Glomerular visceral epithelial cell (primary cell): ENCODE measurements around the gene PRSS53.
A peak's percentile ranks its signal among the peaks of the same experiment; 100 is the strongest.

Experiments
- DNase-seq: peaks from one replicate; pipeline ENCODE4 v3.0.0-alpha.2; 2016; ENCODE audit errors: extremely low spot score

The PRSS53 gene

DNA sequence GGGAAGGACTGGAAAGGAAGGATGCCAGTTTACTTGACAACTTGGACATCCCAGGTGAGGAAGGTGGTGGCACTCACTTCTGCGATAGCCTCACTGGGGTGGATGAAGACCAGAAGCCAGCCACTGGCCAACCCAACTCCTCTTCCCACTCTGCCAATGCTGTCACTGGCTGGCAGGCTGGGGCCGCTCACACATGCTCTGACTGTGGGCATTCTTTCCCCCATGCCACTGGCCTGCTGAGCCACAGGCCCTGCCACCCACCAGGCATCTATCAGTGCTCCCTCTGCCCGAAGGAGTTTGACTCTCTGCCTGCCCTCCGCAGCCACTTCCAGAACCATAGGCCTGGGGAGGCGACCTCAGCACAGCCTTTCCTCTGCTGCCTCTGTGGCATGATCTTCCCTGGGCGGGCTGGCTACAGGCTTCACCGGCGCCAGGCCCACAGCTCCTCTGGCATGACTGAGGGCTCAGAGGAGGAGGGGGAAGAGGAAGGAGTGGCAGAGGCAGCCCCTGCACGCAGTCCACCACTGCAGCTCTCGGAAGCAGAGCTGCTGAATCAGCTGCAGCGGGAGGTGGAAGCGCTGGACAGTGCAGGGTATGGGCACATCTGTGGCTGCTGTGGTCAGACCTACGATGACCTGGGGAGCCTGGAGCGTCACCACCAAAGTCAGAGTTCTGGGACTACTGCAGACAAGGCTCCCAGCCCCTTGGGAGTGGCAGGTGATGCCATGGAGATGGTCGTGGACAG lies 10.0 kb downstream of the PRSS53 start:
- DNase-seq = no peak

- no peak for DNase-seq
Observed at GRCh38 chr16:31077592-31078396, 10.9 kb downstream of the PRSS53 start.

DNA sequence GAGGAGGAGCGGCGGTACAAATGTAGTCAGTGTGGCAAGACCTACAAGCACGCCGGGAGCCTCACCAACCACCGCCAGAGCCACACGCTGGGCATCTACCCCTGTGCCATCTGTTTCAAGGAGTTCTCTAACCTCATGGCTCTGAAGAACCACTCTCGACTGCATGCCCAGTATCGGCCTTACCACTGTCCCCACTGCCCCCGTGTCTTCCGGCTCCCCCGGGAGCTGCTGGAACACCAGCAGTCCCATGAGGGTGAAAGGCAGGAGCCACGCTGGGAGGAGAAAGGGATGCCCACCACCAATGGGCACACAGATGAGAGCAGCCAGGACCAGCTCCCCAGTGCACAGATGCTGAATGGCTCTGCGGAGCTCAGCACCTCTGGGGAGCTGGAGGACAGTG lies 11.7 kb downstream of the PRSS53 start:
- no peak for DNase-seq

DNA sequence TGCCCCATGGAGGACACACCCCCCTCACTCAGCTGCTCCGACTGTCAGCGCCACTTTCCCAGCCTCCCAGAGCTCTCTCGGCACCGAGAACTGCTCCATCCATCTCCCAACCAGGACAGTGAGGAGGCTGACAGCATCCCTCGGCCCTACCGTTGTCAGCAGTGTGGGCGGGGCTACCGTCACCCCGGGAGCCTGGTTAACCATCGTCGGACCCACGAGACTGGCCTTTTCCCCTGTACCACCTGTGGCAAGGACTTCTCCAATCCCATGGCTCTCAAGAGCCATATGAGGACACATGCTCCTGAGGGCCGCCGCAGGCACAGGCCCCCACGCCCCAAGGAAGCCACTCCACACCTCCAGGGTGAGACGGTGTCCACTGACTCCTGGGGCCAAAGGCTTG lies 12.4 kb downstream of the PRSS53 start:
- DNase-seq = no peak

DNA sequence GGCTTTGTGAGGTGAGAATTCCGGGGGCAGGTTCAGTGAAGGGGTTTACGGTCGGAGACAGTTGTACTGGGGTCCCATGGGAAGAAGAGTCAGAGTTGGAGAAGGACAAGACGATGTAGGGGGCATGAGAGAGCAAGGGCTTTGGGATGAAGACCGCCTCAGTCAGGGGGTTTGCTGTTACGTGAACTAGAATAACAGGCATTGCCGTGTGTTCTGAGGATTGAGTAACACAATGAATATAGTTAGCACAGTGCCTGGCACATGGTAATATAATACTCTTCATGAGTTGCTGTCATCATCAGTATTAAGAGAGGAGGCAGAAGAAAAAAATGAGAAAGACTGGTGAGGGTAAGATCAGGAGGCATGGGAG lies 13.9 kb downstream of the PRSS53 start:
- DNase-seq = no peak

GRCh38 chr16:31073970-31074813 lies 14.6 kb downstream of the PRSS53 start, which contains the start of the genes ZNF646 and ZNF668:
ZNF646 (plus strand) TSS chr16:31074422; CDS start chr16:31076325, 1,903 bp downstream.
ZNF668 (minus strand) TSS chr16:31074240; CDS start chr16:31064459, 9,781 bp downstream.
- peak; percentile 98 for DNase-seq

- DNase-seq = peak; percentile 83
Observed at GRCh38 chr16:31073142-31073969, 15.4 kb downstream of the PRSS53 start.

- no peak for DNase-seq
Observed at GRCh38 chr16:31072540-31073141, 16.1 kb downstream of the PRSS53 start.

- no peak for DNase-seq
Observed at GRCh38 chr16:31071861-31072260, 16.9 kb downstream of the PRSS53 start.

DNA sequence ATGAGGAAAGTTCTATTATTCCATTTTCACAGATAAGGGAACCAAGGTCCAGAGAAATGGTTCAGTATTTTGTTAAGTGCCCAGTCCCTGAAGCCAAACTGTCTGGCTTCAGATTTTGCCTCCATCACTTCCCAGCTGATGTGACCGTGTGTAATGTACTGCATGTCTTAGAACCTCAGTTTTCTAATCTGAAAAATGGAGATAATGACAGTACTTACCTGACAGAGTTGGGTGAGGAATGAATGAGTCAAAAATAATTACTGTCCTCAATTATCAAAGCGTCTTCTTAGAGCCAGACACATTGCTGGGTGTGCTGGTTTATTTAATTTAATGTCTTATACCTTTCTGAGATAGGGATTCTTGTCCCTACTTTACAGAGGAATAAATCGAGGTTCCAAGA lies 21.4 kb downstream of the PRSS53 start:
- DNase-seq = no peak

- peak; percentile 65 for DNase-seq
Observed at GRCh38 chr16:31064882-31065461, 23.8 kb downstream of the PRSS53 start.

DNA sequence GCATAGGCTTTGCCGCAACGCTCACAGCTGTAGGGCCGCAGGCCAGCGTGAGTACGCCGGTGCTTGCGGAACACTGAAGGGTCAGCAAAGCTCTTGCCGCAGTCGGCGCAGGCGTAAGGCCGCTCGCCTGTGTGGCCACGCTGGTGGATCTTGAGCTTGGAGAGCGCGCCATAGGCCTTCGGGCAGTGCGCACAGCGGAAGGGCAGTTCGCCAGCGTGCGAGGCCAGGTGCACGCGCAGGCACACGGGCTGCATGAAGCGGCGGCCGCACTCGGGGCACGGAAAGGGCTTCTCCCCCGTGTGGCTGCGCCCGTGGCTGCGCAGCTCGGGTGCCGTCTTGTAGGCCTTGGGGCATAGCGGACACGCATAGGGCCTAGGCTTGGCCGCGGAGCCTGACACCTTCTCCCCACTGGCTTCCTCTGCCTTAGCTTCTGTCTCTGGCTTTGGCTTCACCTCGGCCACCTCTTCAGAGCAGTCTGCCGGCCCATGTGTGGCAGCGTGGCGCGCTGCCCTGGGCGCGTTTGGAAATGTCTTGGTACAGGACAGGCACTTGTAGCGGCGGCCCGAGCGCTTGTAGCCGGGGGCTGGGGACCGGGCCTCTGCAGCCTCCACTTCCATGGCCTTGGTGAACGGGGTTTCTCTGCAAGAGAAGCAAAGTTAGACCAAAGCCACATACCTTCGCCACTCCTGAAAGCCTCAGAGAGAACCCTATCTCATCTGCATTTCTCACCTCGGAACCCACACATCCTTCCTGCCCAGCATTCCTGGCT lies 24.7 kb downstream of the PRSS53 start:
- DNase-seq = no peak

GRCh38 chr16:31063495-31063842 lies 25.3 kb downstream of the PRSS53 start:
- no peak for DNase-seq

DNA sequence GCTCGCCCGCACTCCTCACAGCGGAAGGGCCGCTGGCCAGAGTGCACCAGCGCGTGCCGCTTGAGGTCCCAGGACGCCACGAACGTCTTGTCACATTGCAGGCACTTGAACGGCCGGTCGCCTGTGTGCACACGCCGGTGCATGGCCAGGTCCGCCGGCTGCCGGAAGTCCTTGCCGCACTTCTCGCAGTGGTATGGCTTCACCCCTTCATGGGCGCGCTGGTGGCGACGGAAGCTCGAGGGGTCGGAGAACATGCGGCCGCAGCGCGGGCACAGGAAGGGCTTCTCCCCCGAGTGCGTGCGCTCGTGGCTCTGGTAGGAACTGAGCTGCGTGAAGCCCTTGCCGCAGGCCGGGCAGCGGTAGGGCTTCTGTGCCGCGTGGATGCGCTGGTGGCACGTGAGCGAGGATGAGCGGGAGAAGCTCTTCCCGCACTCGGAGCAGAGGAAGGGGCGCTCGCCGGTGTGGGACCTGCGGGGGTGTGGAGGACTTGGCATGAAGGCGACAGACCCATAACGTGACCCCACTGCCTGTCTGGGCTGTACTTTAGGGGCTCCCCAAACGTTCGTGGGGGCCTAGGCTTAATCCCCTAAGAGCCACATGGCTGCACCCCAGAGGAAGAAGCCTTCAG lies 26.8 kb downstream of the PRSS53 start:
- DNase-seq = no peak

DNA sequence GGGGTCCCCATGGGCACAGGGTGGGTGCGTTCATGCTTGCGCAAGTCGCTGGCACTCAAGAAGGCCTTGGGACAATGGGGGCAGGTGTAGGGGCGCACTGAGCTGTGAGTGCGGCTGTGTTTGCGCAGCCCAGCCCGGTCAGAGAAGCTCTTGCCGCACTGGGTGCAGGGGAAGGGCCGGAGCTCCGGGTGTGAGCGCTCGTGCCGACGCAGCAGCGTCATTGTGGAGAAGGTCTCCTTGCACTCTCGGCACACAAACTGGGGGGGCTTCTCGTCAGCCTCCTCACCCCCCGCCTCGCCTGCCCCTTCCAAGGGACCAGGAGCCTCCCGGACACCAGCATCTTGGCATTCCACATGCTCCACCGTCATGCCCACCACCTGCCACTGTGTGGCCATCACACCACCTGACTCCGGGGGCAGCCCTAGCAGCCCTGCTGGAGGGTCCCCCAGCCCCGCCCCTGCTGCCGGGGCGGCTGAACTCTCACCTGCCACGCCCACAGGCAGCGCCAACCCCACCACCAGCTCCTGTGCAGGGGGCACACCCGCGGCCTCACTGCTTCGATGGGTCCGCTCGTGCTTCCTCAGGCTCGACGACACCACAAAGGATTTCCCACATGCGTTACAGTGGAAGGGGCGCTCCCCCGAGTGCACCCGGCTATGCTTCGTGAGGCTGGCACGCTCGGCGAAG lies 27.5 kb downstream of the PRSS53 start:
- no peak for DNase-seq

DNA sequence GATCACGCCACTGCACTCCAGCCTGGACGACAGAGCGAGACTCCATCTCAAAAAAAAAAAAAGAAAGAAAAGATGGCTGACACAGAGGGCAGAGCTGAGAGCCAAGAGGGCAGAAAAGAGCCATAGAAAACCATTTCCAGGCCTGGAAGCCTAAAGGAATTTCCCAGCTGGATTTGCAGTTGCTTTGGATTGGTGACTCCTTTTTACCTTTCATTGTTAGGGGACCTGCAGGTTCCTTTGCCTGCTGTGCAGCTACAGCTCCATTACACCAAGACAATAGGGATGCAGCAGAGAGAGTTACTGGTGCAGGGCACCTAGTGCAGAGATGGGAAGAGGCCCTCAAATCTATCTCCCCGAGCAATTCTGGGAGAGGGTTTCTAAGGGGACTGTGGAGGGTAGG lies 33.1 kb downstream of the PRSS53 start:
- DNase-seq = no peak

DNA sequence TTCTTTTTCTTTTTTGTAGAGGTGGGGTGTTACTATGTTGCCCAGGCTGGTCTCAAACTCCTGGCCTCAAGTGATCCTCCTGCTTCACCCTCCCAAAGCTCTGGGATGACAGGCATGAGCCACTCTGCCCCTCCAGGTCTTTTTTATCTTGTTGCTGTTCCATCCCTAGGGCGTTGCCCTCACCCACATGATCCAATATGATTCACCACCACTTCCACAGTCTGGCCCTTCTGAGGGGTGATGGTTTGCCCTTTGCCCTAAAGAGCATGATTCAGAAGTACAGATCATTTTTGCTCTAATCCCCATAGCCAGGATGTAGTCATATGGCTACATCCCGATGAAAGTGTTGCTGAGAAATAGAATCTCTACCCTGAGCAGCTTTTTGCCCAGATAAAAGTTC lies 36.6 kb downstream of the PRSS53 start:
- peak; percentile 87 for DNase-seq

- DNase-seq = no peak
Observed at GRCh38 chr16:31050280-31051030, 38.3 kb downstream of the PRSS53 start.
